Endometrium (tissue), 2 donors: ENCODE measurements around the gene NUP93.

Experiments
- FAIRE-seq: peaks from 2 replicates; lab custom pipeline; 2012; peaks lifted over from hg19 to GRCh38; lab: Jason Lieb, UNC
- donor health status: control.
- donor health status: control.

Gene NUP93

GRCh38 chr16:56743840-56744239 lies 13.9 kb downstream of the NUP93 start:
- FAIRE-seq: no peak

- FAIRE-seq: no peak
These were observed 15.2 kb downstream of the NUP93 start for GRCh38 chr16:56744996-56745640.

- no peak for FAIRE-seq
These were observed 17.6 kb downstream of the NUP93 start for GRCh38 chr16:56747486-56748045.

- no peak for FAIRE-seq
These were observed 18.3 kb downstream of the NUP93 start for GRCh38 chr16:56748191-56748590.

GRCh38 chr16:56748826-56749225 lies 18.9 kb downstream of the NUP93 start:
- no peak for FAIRE-seq

- FAIRE-seq: no peak
These were observed 20.0 kb downstream of the NUP93 start for GRCh38 chr16:56749672-56750491.

GRCh38 chr16:56753410-56753809 lies 23.5 kb downstream of the NUP93 start:
- no peak for FAIRE-seq

- no peak for FAIRE-seq
These were observed 25.1 kb downstream of the NUP93 start for GRCh38 chr16:56755038-56755437.

- no peak for FAIRE-seq
These were observed 28.5 kb downstream of the NUP93 start for GRCh38 chr16:56758432-56758831.

- no peak for FAIRE-seq
These were observed 29.0 kb downstream of the NUP93 start for GRCh38 chr16:56758930-56759329.

GRCh38 chr16:56763291-56763916 lies 33.5 kb downstream of the NUP93 start:
- FAIRE-seq: no peak

- no peak for FAIRE-seq
These were observed 34.9 kb downstream of the NUP93 start for GRCh38 chr16:56764835-56765234.

- FAIRE-seq: no peak
These were observed 36.0 kb downstream of the NUP93 start for GRCh38 chr16:56765949-56766348.

GRCh38 chr16:56767024-56767423 lies 37.1 kb downstream of the NUP93 start:
- no peak for FAIRE-seq

- no peak for FAIRE-seq
These were observed 39.7 kb downstream of the NUP93 start for GRCh38 chr16:56769677-56770076.

- no peak for FAIRE-seq
These were observed 41.8 kb downstream of the NUP93 start for GRCh38 chr16:56771558-56772279.

- FAIRE-seq: no peak
These were observed 43.6 kb downstream of the NUP93 start for GRCh38 chr16:56773532-56773931.

GRCh38 chr16:56774016-56774680 lies 44.2 kb downstream of the NUP93 start:
- no peak for FAIRE-seq

- FAIRE-seq: no peak
These were observed 45.2 kb downstream of the NUP93 start for GRCh38 chr16:56775162-56775561.

GRCh38 chr16:56776562-56776961 lies 46.6 kb downstream of the NUP93 start:
- FAIRE-seq: no peak

GRCh38 chr16:56777001-56777400 lies 47.1 kb downstream of the NUP93 start:
- FAIRE-seq: no peak

- no peak for FAIRE-seq
These were observed 47.6 kb downstream of the NUP93 start for GRCh38 chr16:56777482-56777881.
